Stimulated activated CD8-positive, alpha-beta memory T cell treated with anti-CD3 and anti-CD28 coated beads, Interleukin-12 subunit alpha, Interleukin-12 subunit beta, amount 100 ng/mL, for 24 hours (primary cell): ENCODE results near the gene CALCOCO2.

Experiments
- DNase-seq: peaks from one replicate; pipeline ENCODE4 v3.0.0-alpha.2; 2020; ENCODE audit errors: extremely low read depth

The CALCOCO2 gene

GRCh38 chr17:48873696-48874443 is 43.0 kb downstream of the CALCOCO2 start:
- DNase-seq = no peak

- DNase-seq = peak; percentile 7
These were observed 48.4 kb downstream of the CALCOCO2 start for GRCh38 chr17:48878920-48879898.

GRCh38 chr17:48882272-48882671 is 51.4 kb downstream of the CALCOCO2 start:
- no peak for DNase-seq

- DNase-seq = no peak
These were observed 52.3 kb downstream of the CALCOCO2 start for GRCh38 chr17:48883171-48883570.

GRCh38 chr17:48890086-48890485 is 59.3 kb downstream of the CALCOCO2 start:
- no peak for DNase-seq

GRCh38 chr17:48892940-48893645 is 62.3 kb downstream of the CALCOCO2 start:
- no peak for DNase-seq

GRCh38 chr17:48893646-48894508 is 63.0 kb downstream of the CALCOCO2 start:
- no peak for DNase-seq

- DNase-seq = no peak
These were observed 64.1 kb downstream of the CALCOCO2 start for GRCh38 chr17:48894886-48895285.

- no peak for DNase-seq
These were observed 70.4 kb downstream of the CALCOCO2 start for GRCh38 chr17:48901241-48901640.

GRCh38 chr17:48903401-48903800 is 72.6 kb downstream of the CALCOCO2 start:
- no peak for DNase-seq

- no peak for DNase-seq
These were observed 73.6 kb downstream of the CALCOCO2 start for GRCh38 chr17:48904428-48904827.

- DNase-seq = no peak
These were observed 75.2 kb downstream of the CALCOCO2 start for GRCh38 chr17:48905987-48906515.

GRCh38 chr17:48907713-48908046 is 76.8 kb downstream of the CALCOCO2 start:
- no peak for DNase-seq

GRCh38 chr17:48908047-48908843 is 77.4 kb downstream of the CALCOCO2 start, which contains the start of gene UBE2Z:
Gene UBE2Z, plus strand, starts transcription at chr17:48908407. Its CDS starts 97 bp downstream, at chr17:48908504.
- DNase-seq = peak; percentile 79

GRCh38 chr17:48908853-48909394 is 78.1 kb downstream of the CALCOCO2 start:
- peak; percentile 84 for DNase-seq

GRCh38 chr17:48909783-48910182 is 78.9 kb downstream of the CALCOCO2 start:
- no peak for DNase-seq

GRCh38 chr17:48910370-48910769 is 79.5 kb downstream of the CALCOCO2 start:
- no peak for DNase-seq

- no peak for DNase-seq
These were observed 81.6 kb downstream of the CALCOCO2 start for GRCh38 chr17:48912476-48912875.
